IMR-90 (cell line): Measurements from ENCODE around the gene TSPAN19. TPM values are rescaled to one million over a fixed set of nuclear protein-coding genes. Genes with fewer than 3 reads are reported as not detected.
A peak's percentile ranks its signal among the peaks of the same experiment; 100 is the strongest.

ENCODE experiments used
- ATAC-seq: fragments of 200-7000 bp; cut with Tn5 transposase; 2 replicates; pipeline ENCODE4 v1.9.1; 2020; ENCODE audit warnings: low read depth, mild to moderate bottlenecking, moderate library complexity
- BruUV-seq: library from RNA; stranded (reverse); fragments of 400-500 nt; replicated peaks from 2 replicates; lab custom pipeline; 2021; lab: Mats Ljungman, UMichigan
- CTCF ChIA-PET: fragments of 300-600 bp; formaldehyde crosslinking; extraction: SDS; loops from one replicate; lab custom pipeline; 2021; ENCODE audit warnings: antibody characterized with exemption; lab: Yijun Ruan, JAX
- POLR2A ChIA-PET: fragments of 300-600 bp; sonication (Branson Sonifier 250); formaldehyde crosslinking; loops from one replicate; lab custom pipeline; 2022; ENCODE audit warnings: antibody characterized with exemption; ENCODE audit not compliant: unreplicated experiment; lab: Charles Lee
- DNase-seq: peaks from one replicate; pipeline ENCODE4 v3.0.0; 2013
- H2AFZ ChIP-seq: replicated peaks from 2 replicates; pipeline ENCODE3; 2013; ENCODE audit warnings: low read length, mild to moderate bottlenecking; ENCODE audit not compliant: poor library complexity
- H2AK5ac ChIP-seq: 2 replicates; pipeline ENCODE4 v1.6.1; 2013; ENCODE audit warnings: low read depth, low read length, inconsistent platforms
- H2AK9ac ChIP-seq: replicated peaks from 2 replicates; pipeline ENCODE3; 2013; ENCODE audit warnings: mild to moderate bottlenecking, low read depth, low read length, moderate library complexity; ENCODE audit not compliant: poor library complexity
- H2BK120ac ChIP-seq: 2 replicates; pipeline ENCODE4 v1.6.1; 2013; ENCODE audit warnings: low read depth, low read length, inconsistent platforms
- H2BK15ac ChIP-seq: 3 replicates; pipeline ENCODE4 v1.6.1; 2013; ENCODE audit warnings: low read depth, low read length, inconsistent platforms
- H2BK20ac ChIP-seq: 2 replicates; pipeline ENCODE4 v1.6.1; 2013; ENCODE audit warnings: low read depth, mild to moderate bottlenecking, inconsistent platforms, low read length, moderate library complexity
- H2BK5ac ChIP-seq: 2 replicates; pipeline ENCODE4 v1.6.1; 2013; ENCODE audit warnings: mild to moderate bottlenecking, low read depth, low read length, inconsistent platforms; ENCODE audit not compliant: poor library complexity, severe bottlenecking
- H3K14ac ChIP-seq: replicated peaks from 2 replicates; pipeline ENCODE4 v1.6.1; 2013; ENCODE audit warnings: low read depth, low read length, inconsistent platforms
- H3K18ac ChIP-seq: 2 replicates; pipeline ENCODE4 v1.6.1; 2013; ENCODE audit warnings: low read depth, low read length, control low read depth
- H3K23ac ChIP-seq: 2 replicates; pipeline ENCODE4 v1.6.1; 2013; ENCODE audit warnings: low read depth, low read length, inconsistent platforms
- H3K27ac ChIP-seq: 2 replicates; pipeline ENCODE4 v1.5.1; 2013; ENCODE audit warnings: mild to moderate bottlenecking, control low read depth, low read length; ENCODE audit not compliant: insufficient read depth
- H3K27me3 ChIP-seq: 2 replicates; pipeline ENCODE4 v1.6.1; 2013; ENCODE audit warnings: low read length; ENCODE audit not compliant: control insufficient read depth, insufficient read depth
- H3K36me3 ChIP-seq: 2 replicates; pipeline ENCODE4 v1.6.1; 2013; ENCODE audit warnings: low read length, mixed read lengths; ENCODE audit not compliant: control insufficient read depth, insufficient read depth
- H3K4ac ChIP-seq: 2 replicates; pipeline ENCODE4 v1.6.1; 2013; ENCODE audit warnings: low read depth, low read length, inconsistent platforms
- H3K4me1 ChIP-seq: 2 replicates; pipeline ENCODE4 v1.6.1; 2013; ENCODE audit warnings: low read length, mixed read lengths; ENCODE audit not compliant: control insufficient read depth, insufficient read depth
- H3K4me2 ChIP-seq: 2 replicates; pipeline ENCODE4 v1.6.1; 2013; ENCODE audit warnings: low read depth, mild to moderate bottlenecking, control low read depth, low read length, moderate library complexity
- H3K4me3 ChIP-seq: 2 replicates; pipeline ENCODE4 v1.5.1; 2013; ENCODE audit warnings: low read depth, mild to moderate bottlenecking, control low read depth, low read length, moderate library complexity; ENCODE audit not compliant: insufficient read depth
- H3K56ac ChIP-seq: 2 replicates; pipeline ENCODE4 v1.6.1; 2013; ENCODE audit warnings: low read length, inconsistent platforms; ENCODE audit not compliant: insufficient read depth; ENCODE audit errors: extremely low read depth
- H3K79me1 ChIP-seq, 2 experiments: 2 replicates each; pipeline ENCODE4 v1.6.1; 2013; ENCODE audit warnings: low read length in 2 of 2, inconsistent platforms in 1 of 2, low read depth in 1 of 2
- H3K9ac ChIP-seq: 2 replicates; pipeline ENCODE4 v1.6.1; 2013; ENCODE audit warnings: low read depth, low read length, control low read depth
- H3K9me1 ChIP-seq: 2 replicates; pipeline ENCODE4 v1.6.1; 2013; ENCODE audit warnings: low read length, inconsistent platforms; ENCODE audit not compliant: insufficient read depth
- H3K9me3 ChIP-seq: 2 replicates; pipeline ENCODE4 v1.6.1; 2013; ENCODE audit warnings: low read length; ENCODE audit not compliant: control insufficient read depth, insufficient read depth
- H4K20me1 ChIP-seq: 2 replicates; pipeline ENCODE4 v1.6.1; 2013; ENCODE audit warnings: low read length, inconsistent platforms; ENCODE audit not compliant: insufficient read depth
- H4K5ac ChIP-seq: 2 replicates; pipeline ENCODE4 v1.6.1; 2013; ENCODE audit warnings: mild to moderate bottlenecking, low read depth, low read length, control low read depth
- H4K8ac ChIP-seq, 2 experiments: 2 replicates each; pipeline ENCODE4 v1.6.1; 2013; ENCODE audit warnings: low read depth in 2 of 2, low read length in 2 of 2, control low read depth in 1 of 2, inconsistent platforms in 1 of 2
- H4K91ac ChIP-seq: 2 replicates; pipeline ENCODE4 v1.6.1; 2013; ENCODE audit warnings: low read depth, low read length, inconsistent platforms; ENCODE audit not compliant: insufficient read depth
- BHLHE40 ChIP-seq: fragments of 150-350 bp; IDR thresholded peaks from 2 replicates; pipeline ENCODE4 v1.6.1; 2016; ENCODE audit warnings: mild to moderate bottlenecking, low read depth, low read length
- CHD1 ChIP-seq: IDR thresholded peaks from 2 replicates; pipeline ENCODE4 v1.6.1; 2012; ENCODE audit warnings: low read depth, low read length, improper control_type of control experiment
- FOS ChIP-seq: fragments of 150-350 bp; IDR thresholded peaks from 2 replicates; pipeline ENCODE4 v1.6.1; 2016; ENCODE audit warnings: low read depth, low read length
- MXI1 ChIP-seq: IDR thresholded peaks from 2 replicates; pipeline ENCODE4 v1.6.1; 2012; ENCODE audit warnings: low read depth, mild to moderate bottlenecking, low read length, moderate library complexity, borderline replicate concordance
- RCOR1 ChIP-seq: IDR thresholded peaks from 2 replicates; pipeline ENCODE4 v1.6.1; 2012; ENCODE audit warnings: mild to moderate bottlenecking, low read length, improper control_type of control experiment; ENCODE audit not compliant: insufficient replicate concordance
- RFX5 ChIP-seq: IDR thresholded peaks from 2 replicates; pipeline ENCODE4 v1.8.0; 2012; ENCODE audit warnings: low read depth, mild to moderate bottlenecking, low read length, moderate library complexity
- WGBS, 2 experiments: methylation state at CpG; one replicate each; pipeline versions ENCODE4 v1.1.5 to v1.1.7; 2013; ENCODE audit warnings: missing lambda C conversion rate in 2 of 2; ENCODE audit not compliant: insufficient read length in 1 of 2; ENCODE audit errors: extremely low coverage in 2 of 2; 5-methylcytosine and 5-hydroxymethylcytosine counted together
- dilution Hi-C: fragments of 300-500 bp; cut with HindIII; formaldehyde crosslinking; loops from one replicate; pipeline ENCODE4 v1.14.3; 2018; ENCODE audit warnings: low sequenced_read_pairs; ENCODE audit not compliant: unreplicated experiment
- in situ Hi-C: fragments of 300-500 bp; cut with MboI; formaldehyde crosslinking; loops from 3 replicates; pipeline ENCODE4 v1.14.3; 2019; ENCODE audit warnings: low sequenced_read_pairs, inconsistent platforms, mixed read lengths
- intact Hi-C: fragments of 100-400 bp; cut with micrococcal nuclease; formaldehyde crosslinking; loops from 2 replicates; pipeline ENCODE4 v1.10.0; 2022
- polyA plus RNA-seq, 3 experiments: library from polyadenylated mRNA; depleted of rRNA; stranded (reverse); fragments of >200 nt; gene quantifications; 2 replicates each; pipeline ENCODE4 v1.2.3, GENCODE V29; 2012; ENCODE audit warnings: low replicate concordance in 1 of 3
- total RNA-seq: library from RNA; depleted of rRNA; stranded (reverse); fragments of >200 nt; gene quantifications from 2 replicates; pipeline ENCODE4 v1.2.3, GENCODE V29; 2012
- TF ChIP-seq, protein P1 (sequence below): fragments of 150-350 bp; IDR thresholded peaks from 2 replicates; pipeline ENCODE4 v1.6.1; 2017; ENCODE audit warnings: mild to moderate bottlenecking, antibody characterized with exemption, low read length, low read depth

Gene TSPAN19
- total and polyA plus RNA-seq, 2 of the 4 experiments (the other 2 are of a cell fraction), result not detected

DNA sequence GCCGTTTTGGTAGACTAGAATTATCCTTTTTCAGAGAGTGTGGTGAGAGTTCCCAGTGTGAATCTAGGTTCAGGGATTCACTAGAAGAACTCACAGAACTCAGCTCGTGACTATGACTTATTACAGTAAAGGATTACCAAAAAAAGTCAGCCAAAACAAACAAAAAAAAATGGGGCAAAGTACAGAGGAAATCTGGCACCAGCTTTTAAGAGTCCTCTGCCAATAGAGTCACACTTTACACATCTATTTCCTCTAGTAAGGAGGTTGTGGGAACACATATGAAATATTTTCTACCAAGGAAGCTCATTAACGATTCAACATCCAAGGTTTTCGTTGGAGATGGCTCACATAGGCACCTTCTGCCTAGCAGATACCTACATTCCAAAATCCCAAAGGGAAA, 28.2 kb downstream of the TSPAN19 start:
- H2AFZ ChIP-seq, result no peak overlapping the region
- ChIA-PET CTCF (interaction anchor here (0.6 kb wide), 1 partner anchor 190 kb away, joined by 3 read pairs; no protein-coding TSS in a partner anchor), POLR2A (no interaction called here)
- no peak overlapping the region for H2AK5ac ChIP-seq
- H2AK9ac ChIP-seq, result no peak overlapping the region
- no peak overlapping the region for H4K8ac ChIP-seq
- no peaks in the 10 kb centered on the region for H4K20me1 ChIP-seq
- H3K27me3 ChIP-seq, result no peaks in the 10 kb centered on the region
- H2BK15ac ChIP-seq, result no peak overlapping the region; the same call in 2 of the 3 replicates
- no peak overlapping the region for H3K23ac ChIP-seq
- DNase-seq (peak; percentile 5), ATAC-seq (no peak)
- H2BK120ac ChIP-seq, result no peak overlapping the region
- dilution Hi-C loops, result no loop called here
- peaks cover 2% of the 10 kb centered on the region; the same call in 1 of the 2 replicates for H3K4me1 ChIP-seq
- no peak overlapping the region for H4K91ac ChIP-seq
- H3K27ac ChIP-seq, result no peak overlapping the region
- 83% methylated on average over 1 of the region's 4 CpGs; no CpG with 5 or more reads in 1 of the 2 experiments for WGBS, 2 experiments
- no peak overlapping the region for H3K4me2 ChIP-seq
- no peak overlapping the region for H2BK20ac ChIP-seq
- H3K4me3 ChIP-seq, result no peak overlapping the region
- TF ChIP-seq FOS (no peak), RFX5 (no peak), RCOR1 (no peak), BHLHE40 (no peak), MXI1 (no peak), CHD1 (no peak)
- TF ChIP-seq, protein P1, sequence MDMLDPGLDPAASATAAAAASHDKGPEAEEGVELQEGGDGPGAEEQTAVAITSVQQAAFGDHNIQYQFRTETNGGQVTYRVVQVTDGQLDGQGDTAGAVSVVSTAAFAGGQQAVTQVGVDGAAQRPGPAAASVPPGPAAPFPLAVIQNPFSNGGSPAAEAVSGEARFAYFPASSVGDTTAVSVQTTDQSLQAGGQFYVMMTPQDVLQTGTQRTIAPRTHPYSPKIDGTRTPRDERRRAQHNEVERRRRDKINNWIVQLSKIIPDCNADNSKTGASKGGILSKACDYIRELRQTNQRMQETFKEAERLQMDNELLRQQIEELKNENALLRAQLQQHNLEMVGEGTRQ, result no peak
- H2BK5ac ChIP-seq, result no peak overlapping the region
- in situ Hi-C loops, result no loop called here
- H3K79me1 ChIP-seq, result no peaks in the 10 kb centered on the region
- no peaks in the 10 kb centered on the region for H3K9me1 ChIP-seq
- intact Hi-C loops, result no loop called here
- no peaks in the 10 kb centered on the region for H3K36me3 ChIP-seq
- no peak overlapping the region for H3K18ac ChIP-seq
- no peak overlapping the region for H4K5ac ChIP-seq
- H3K9ac ChIP-seq, result no peak overlapping the region
- no TSS peak for BruUV-seq
- H3K56ac ChIP-seq, result no peak overlapping the region
- H3K9me3 ChIP-seq, result no peaks in the 10 kb centered on the region
- no peak overlapping the region for H3K14ac ChIP-seq
- no peak overlapping the region for H3K4ac ChIP-seq
